ENCODE results near the gene CTU1.

Gene CTU1

DNA sequence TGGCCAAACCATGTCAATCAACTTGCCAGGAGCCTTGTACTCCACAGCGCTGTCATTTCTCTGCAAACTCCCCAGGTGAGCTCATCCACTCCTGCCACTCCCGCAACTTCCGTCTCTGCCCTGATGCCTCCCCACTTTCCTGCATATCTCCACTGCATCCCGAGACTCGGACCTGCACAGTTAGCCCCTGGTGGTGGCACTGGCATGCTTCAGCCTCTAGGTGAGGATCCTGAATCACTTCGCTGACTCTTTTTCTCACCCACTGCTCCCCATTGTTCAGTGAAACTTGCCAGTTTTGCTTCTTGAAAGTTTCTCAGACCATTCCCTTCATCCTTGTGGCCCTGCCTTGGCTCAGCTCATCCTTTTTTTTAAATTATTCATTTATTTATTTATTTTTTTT, 3.4 kb upstream of the CTU1 start:
- no peak for DNase-seq (ENCODE audit: low read depth)
- no peak overlapping the region for H3K4me3 ChIP-seq (ENCODE audit: control insufficient read depth, low read depth, low read length)
- TF ChIP-seq CTCF (IDR thresholded peaks at IDR 0.05; ENCODE audit: control insufficient read depth, insufficient read depth, low read depth, low read length, missing control alignments), result peak; percentile 17

DNA sequence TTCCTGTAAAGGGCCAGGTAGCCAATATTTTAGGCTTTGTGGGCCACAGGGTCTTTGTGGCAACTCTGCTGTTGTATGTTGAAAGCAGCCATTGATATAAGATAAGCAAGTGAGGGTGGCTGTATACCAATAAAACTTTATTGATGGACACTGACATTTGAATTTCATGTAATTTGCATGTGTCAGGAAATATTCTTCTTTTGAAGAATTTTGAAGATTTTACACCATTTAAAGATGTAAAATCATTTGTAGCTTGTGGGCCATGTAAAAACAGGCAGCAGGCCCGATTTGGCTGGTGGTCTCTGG, 2.4 kb upstream of the CTU1 start:
- H3K4me3 ChIP-seq (ENCODE audit: control insufficient read depth, low read depth, low read length), result no peak overlapping the region
- TF ChIP-seq CTCF (IDR thresholded peaks at IDR 0.05; ENCODE audit: control insufficient read depth, insufficient read depth, low read depth, low read length, missing control alignments), result no peak
- DNase-seq (ENCODE audit: low read depth), result no peak

GRCh38 chr19:51108805-51109146, 567 bp upstream of the CTU1 start:
- no peak for DNase-seq (ENCODE audit: low read depth)
- H3K4me3 ChIP-seq (ENCODE audit: control insufficient read depth, low read depth, low read length), result peak overlapping the region; percentile 92
- no peak for TF ChIP-seq CTCF (IDR thresholded peaks at IDR 0.05; ENCODE audit: control insufficient read depth, insufficient read depth, low read depth, low read length, missing control alignments)

DNA sequence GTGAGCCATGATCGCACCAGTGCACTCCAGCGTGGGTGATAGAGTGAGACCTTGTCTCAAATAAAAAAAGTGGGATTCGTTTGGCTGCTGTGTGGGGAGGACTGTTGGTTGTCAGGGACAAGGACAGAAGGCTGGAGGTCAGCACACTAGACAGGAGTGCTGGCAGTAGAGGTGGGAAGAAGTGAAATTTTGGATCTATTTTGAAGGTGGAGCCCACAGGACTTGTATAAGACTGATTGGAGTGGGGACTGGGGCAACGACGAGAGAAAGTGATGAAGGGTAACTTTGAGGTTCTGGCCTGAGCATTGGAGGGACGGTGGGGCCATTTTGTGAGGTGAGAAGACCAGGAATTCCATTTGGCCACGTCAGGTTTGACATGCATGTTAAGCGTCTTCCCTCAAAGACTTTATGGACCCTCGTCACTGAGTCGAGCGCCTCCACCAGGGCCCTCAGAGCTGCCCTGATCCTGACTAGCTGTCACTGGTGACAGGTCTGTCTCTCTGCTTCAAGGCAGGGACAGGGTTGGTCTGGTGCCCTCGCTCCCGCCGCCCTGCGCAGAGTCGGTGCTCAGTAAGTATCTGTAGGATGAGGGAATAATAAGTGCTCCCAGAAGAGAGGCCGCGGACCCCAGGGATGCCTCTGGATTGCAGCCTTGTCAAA, 673 bp downstream of the CTU1 start:
- H3K4me3 ChIP-seq (ENCODE audit: control insufficient read depth, low read depth, low read length), result peak overlapping the region; percentile 92
- DNase-seq (ENCODE audit: low read depth), result no peak
- TF ChIP-seq CTCF (IDR thresholded peaks at IDR 0.05; ENCODE audit: control insufficient read depth, insufficient read depth, low read depth, low read length, missing control alignments), result no peak

DNA sequence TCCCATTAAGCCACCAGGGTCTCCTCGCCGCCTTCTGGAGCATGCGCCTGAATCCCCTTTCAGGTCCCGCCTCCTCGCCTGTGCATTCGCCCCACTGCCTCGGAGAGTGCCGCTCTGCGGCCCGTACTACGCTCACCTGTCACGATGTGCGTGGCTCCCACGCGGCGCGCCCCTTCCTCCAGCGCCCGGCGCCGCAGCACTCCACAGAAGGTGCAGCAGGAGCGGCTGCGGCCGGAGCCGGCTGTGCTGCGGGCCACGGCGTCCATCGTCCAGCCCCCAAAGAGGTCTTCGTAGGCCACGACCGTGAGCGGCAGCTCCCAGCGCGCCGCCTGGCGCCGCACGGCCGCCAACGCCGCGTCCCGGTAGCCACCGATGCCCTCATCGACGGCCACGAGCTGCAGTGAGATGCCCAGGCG, 4.3 kb downstream of the CTU1 start:
- DNase-seq (ENCODE audit: low read depth), result no peak
- H3K4me3 ChIP-seq (ENCODE audit: control insufficient read depth, low read depth, low read length), result no peak overlapping the region
- no peak for TF ChIP-seq CTCF (IDR thresholded peaks at IDR 0.05; ENCODE audit: control insufficient read depth, insufficient read depth, low read depth, low read length, missing control alignments)

DNA sequence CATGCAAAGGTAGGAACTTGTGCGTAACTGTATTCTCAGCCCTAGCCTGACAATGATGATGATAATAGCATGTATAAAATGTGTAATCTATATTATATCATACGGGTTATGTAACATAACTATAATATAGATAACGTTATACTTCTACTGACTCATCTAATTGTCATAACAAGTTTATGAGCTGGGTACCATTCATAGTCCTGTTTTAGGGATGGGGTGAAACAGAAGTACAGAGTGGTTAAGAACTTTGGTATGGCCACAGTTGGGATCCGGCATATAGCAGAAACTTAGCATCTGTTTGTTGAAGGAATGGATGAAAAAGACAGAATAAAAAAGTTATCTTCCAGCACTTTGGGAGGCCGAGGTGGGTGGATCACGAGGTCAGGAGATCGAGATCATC, 5.2 kb downstream of the CTU1 start:
- H3K4me3 ChIP-seq (ENCODE audit: control insufficient read depth, low read depth, low read length), result no peak overlapping the region
- no peak for TF ChIP-seq CTCF (IDR thresholded peaks at IDR 0.05; ENCODE audit: control insufficient read depth, insufficient read depth, low read depth, low read length, missing control alignments)
- DNase-seq (ENCODE audit: low read depth), result no peak
